Panc1 (cell line): ENCODE results near the gene CCS. TPM values are rescaled to one million over a fixed set of nuclear protein-coding genes. Genes with fewer than 3 reads are reported as not detected.

Experiments
- ATAC-seq: fragments of 200-7000 bp; cut with Tn5 transposase; 2 replicates; pipeline ENCODE4 v1.9.1; 2020; ENCODE audit warnings: mild to moderate bottlenecking, moderate library complexity
- BruUV-seq: library from RNA; stranded (reverse); fragments of 400-500 nt; replicated peaks from 2 replicates; lab custom pipeline; 2021; lab: Mats Ljungman, UMichigan
- CTCF ChIA-PET: fragments of 300-600 bp; sonication (Branson Sonifier 250); formaldehyde crosslinking; loops from one replicate; lab custom pipeline; 2022; ENCODE audit warnings: antibody characterized with exemption; lab: Charles Lee
- POLR2A ChIA-PET: fragments of 300-600 bp; sonication (Branson Sonifier 250); formaldehyde crosslinking; loops from one replicate; lab custom pipeline; 2022; ENCODE audit warnings: antibody characterized with exemption; lab: Charles Lee
- DNase-seq: peaks from one replicate; pipeline ENCODE4 v3.0.0-alpha.2; 2010; ENCODE audit warnings: low read depth, low spot score
- H3K27ac ChIP-seq: 2 replicates; pipeline ENCODE4 v1.5.1; 2011; ENCODE audit warnings: mild to moderate bottlenecking, low read length, inconsistent platforms
- H3K27me3 ChIP-seq: fragments of 200-500 bp; sonication (Bioruptor generic); 2 replicates; pipeline ENCODE4 v1.6.0; 2014; ENCODE audit warnings: low read length, inconsistent platforms; ENCODE audit not compliant: control insufficient read depth, insufficient read depth
- H3K36me3 ChIP-seq: fragments of 200-500 bp; sonication (Bioruptor generic); 2 replicates; pipeline ENCODE4 v1.5.1; 2014; ENCODE audit warnings: inconsistent platforms, mild to moderate bottlenecking, low read length, moderate library complexity; ENCODE audit not compliant: control insufficient read depth, insufficient read depth
- H3K4me1 ChIP-seq: 2 replicates; pipeline ENCODE4 v1.5.1; 2011; ENCODE audit warnings: inconsistent platforms, mild to moderate bottlenecking, low read length, moderate library complexity; ENCODE audit not compliant: control insufficient read depth, insufficient read depth
- H3K4me3 ChIP-seq, 2 experiments: 2 replicates each; pipeline ENCODE4 v1.5.1; 2011 to 2012; ENCODE audit warnings: low read depth in 2 of 2, low read length in 2 of 2, mild to moderate bottlenecking in 2 of 2, inconsistent platforms in 1 of 2, moderate library complexity in 1 of 2
- H3K9me3 ChIP-seq: fragments of 200-500 bp; sonication (Bioruptor generic); 2 replicates; pipeline ENCODE4 v1.5.1; 2014; ENCODE audit warnings: low read depth, mild to moderate bottlenecking, inconsistent platforms, low read length, moderate library complexity; ENCODE audit not compliant: control insufficient read depth, insufficient read depth
- POLR2AphosphoS5 ChIP-seq: IDR thresholded peaks from 2 replicates; pipeline ENCODE4 v1.6.1; 2012; ENCODE audit warnings: mild to moderate bottlenecking, low read depth, low read length, moderate library complexity
- SIN3A ChIP-seq: IDR thresholded peaks from 2 replicates; pipeline ENCODE4 v1.6.1; 2012; ENCODE audit warnings: low read depth, mild to moderate bottlenecking, low read length, moderate library complexity, borderline replicate concordance; ENCODE audit not compliant: insufficient read depth
- TCF7L2 ChIP-seq: IDR thresholded peaks from 2 replicates; pipeline ENCODE4 v1.6.1; 2011; ENCODE audit warnings: mild to moderate bottlenecking, low read depth, low read length, inconsistent platforms
- in situ Hi-C: cut with HindIII; loops from 2 replicates; pipeline ENCODE4 v1.10.0; 2016; ENCODE audit warnings: low sequenced_read_pairs, low pct_unique_long_range_greater_than_20kb
- intact Hi-C: fragments of 100-400 bp; cut with micrococcal nuclease; formaldehyde crosslinking; loops from one replicate; pipeline ENCODE4 v1.10.0; 2022; ENCODE audit not compliant: unreplicated experiment
- total RNA-seq: library from RNA; stranded (reverse); gene quantifications from one replicate; pipeline ENCODE4 v1.2.1, GENCODE V29; 2021; ENCODE audit not compliant: unreplicated experiment
- TF ChIP-seq, protein P1 (sequence below), 2 experiments: IDR thresholded peaks; 2 replicates each; pipeline ENCODE4 v1.6.1; 2011 to 2012; ENCODE audit warnings: low read depth in 2 of 2, control low read depth in 1 of 2, low read length in 1 of 2, mild to moderate bottlenecking in 1 of 2, moderate library complexity in 1 of 2; ENCODE audit not compliant: insufficient read depth in 1 of 2
- TF ChIP-seq, protein P2 (sequence below): fragments of 450-650 bp; IDR thresholded peaks from 2 replicates; pipeline ENCODE4 v1.5.1; 2017; ENCODE audit warnings: mild to moderate bottlenecking

Gene CCS
- total RNA-seq, 1 experiment from 2014 or later: 55.3 TPM

DNA sequence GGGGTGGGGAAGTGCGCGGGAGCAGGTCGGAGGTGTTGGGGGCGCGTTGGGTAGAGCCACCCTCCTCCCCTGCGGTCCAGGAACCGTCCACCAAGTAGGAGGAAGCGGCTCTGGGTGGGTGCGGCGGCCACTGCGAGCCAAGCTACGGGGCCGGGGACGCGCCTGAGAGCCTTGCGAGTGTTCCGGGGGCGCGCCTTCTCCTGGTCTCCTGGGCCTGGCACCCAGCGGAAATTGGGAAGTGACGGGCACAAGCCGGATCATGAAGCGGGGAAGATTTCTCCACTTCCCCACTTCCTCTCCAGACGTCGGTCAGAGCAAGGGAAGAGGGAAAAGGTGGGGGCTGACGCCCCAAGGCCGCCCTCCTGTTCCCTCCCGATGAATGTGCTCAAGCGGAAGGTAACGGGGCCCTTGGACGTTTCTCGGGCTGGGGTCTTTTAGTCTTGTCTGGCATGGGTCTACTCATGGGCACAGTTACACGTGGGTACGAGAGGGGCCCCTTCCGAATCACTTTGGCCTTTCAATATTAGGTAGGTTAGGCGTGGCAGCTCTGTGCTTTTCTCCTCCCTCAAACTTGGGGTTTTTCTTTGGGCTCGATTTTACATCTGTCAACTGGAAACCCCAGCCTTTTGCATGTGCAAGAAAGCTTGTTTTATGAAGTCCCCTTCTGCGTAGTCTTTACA is 24.3 kb downstream of the CCS start:
- ChIA-PET POLR2A (interaction anchor here (0.6 to 2.6 kb wide), 6 partner anchors 11 to 227 kb away, joined by 3 to 13 read pairs (median 4); partner anchors contain the start of gene RBM4), CTCF (interaction anchor here (0.6 kb wide), 1 partner anchor 61 kb away, joined by 3 read pairs; no protein-coding TSS in a partner anchor)
- DNase-seq: no peak
- Histone ChIP-seq H3K4me1 (peaks cover 23% of the 10 kb centered on the region), H3K4me3 (peak overlapping the region; percentile 84 to 99), H3K27ac (peak overlapping the region; percentile 96), H3K36me3 (peaks cover 6% of the 10 kb centered on the region), H3K9me3 (no peaks in the 10 kb centered on the region), H3K27me3 (no peaks in the 10 kb centered on the region)
- no TSS peak for BruUV-seq
- in situ Hi-C loops: no loop called here
- ATAC-seq: peak; percentile 23
- no peak for TF ChIP-seq POLR2AphosphoS5
- TF ChIP-seq, protein P1, sequence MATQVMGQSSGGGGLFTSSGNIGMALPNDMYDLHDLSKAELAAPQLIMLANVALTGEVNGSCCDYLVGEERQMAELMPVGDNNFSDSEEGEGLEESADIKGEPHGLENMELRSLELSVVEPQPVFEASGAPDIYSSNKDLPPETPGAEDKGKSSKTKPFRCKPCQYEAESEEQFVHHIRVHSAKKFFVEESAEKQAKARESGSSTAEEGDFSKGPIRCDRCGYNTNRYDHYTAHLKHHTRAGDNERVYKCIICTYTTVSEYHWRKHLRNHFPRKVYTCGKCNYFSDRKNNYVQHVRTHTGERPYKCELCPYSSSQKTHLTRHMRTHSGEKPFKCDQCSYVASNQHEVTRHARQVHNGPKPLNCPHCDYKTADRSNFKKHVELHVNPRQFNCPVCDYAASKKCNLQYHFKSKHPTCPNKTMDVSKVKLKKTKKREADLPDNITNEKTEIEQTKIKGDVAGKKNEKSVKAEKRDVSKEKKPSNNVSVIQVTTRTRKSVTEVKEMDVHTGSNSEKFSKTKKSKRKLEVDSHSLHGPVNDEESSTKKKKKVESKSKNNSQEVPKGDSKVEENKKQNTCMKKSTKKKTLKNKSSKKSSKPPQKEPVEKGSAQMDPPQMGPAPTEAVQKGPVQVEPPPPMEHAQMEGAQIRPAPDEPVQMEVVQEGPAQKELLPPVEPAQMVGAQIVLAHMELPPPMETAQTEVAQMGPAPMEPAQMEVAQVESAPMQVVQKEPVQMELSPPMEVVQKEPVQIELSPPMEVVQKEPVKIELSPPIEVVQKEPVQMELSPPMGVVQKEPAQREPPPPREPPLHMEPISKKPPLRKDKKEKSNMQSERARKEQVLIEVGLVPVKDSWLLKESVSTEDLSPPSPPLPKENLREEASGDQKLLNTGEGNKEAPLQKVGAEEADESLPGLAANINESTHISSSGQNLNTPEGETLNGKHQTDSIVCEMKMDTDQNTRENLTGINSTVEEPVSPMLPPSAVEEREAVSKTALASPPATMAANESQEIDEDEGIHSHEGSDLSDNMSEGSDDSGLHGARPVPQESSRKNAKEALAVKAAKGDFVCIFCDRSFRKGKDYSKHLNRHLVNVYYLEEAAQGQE (IDR thresholded peaks at IDR 0.05; ENCODE audit: insufficient read depth in 1 of 2, low read depth in 2 of 2, low read length in 1 of 2): no peak
- TF ChIP-seq TCF7L2: no peak
- TF ChIP-seq, protein P2, sequence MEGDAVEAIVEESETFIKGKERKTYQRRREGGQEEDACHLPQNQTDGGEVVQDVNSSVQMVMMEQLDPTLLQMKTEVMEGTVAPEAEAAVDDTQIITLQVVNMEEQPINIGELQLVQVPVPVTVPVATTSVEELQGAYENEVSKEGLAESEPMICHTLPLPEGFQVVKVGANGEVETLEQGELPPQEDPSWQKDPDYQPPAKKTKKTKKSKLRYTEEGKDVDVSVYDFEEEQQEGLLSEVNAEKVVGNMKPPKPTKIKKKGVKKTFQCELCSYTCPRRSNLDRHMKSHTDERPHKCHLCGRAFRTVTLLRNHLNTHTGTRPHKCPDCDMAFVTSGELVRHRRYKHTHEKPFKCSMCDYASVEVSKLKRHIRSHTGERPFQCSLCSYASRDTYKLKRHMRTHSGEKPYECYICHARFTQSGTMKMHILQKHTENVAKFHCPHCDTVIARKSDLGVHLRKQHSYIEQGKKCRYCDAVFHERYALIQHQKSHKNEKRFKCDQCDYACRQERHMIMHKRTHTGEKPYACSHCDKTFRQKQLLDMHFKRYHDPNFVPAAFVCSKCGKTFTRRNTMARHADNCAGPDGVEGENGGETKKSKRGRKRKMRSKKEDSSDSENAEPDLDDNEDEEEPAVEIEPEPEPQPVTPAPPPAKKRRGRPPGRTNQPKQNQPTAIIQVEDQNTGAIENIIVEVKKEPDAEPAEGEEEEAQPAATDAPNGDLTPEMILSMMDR: no peak
- TF ChIP-seq SIN3A: no peak
- intact Hi-C loops: no loop called here

DNA sequence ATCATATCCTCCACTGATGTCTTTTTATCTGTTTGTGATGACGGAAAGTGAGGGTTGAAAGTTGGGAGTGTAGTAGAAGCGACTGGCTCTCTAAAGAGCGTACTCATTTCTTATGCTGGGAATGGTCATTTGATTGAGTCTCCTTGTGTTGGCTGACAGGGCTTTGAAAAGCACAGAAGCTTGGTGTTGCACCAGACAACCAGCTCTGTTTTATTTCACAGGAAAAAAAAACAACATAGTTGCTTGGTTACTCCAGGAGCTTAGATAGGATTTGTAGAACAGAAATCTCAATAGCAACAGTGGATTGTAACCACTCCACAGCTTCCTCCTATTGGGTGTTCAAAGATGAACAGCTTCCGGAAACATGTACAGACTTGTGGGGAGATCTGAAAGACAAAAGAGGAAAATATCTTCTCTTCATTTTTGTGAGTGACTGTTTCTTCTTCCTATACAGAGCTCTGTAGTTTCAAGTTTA is 26.1 kb downstream of the CCS start:
- peaks cover 15% of the 10 kb centered on the region for H3K36me3 ChIP-seq
- H3K4me1 ChIP-seq: peaks cover 30% of the 10 kb centered on the region
- DNase-seq (no peak), ATAC-seq (no peak)
- intact Hi-C loops: no loop called here
- POLR2A ChIA-PET: interaction anchor here (0.6 to 1.3 kb wide), 3 partner anchors 19 to 61 kb away, joined by 3 to 7 read pairs (median 5); partner anchors contain the start of gene RBM4
- BruUV-seq: no TSS peak
- H3K27ac ChIP-seq: peak overlapping the region; percentile 34
- peak overlapping the region; percentile 84 to 99 for H3K4me3 ChIP-seq
- no peaks in the 10 kb centered on the region for H3K27me3 ChIP-seq
- H3K9me3 ChIP-seq: no peaks in the 10 kb centered on the region
- in situ Hi-C loops: no loop called here
- TF ChIP-seq, protein P2: no peak
- TF ChIP-seq SIN3A (no peak), POLR2AphosphoS5 (no peak), TCF7L2 (no peak)
- TF ChIP-seq, protein P1 (IDR thresholded peaks at IDR 0.05; ENCODE audit: insufficient read depth in 1 of 2, low read depth in 2 of 2, low read length in 1 of 2): no peak
- CTCF ChIA-PET: interaction anchor here (0.7 to 0.9 kb wide), 2 partner anchors 40 to 72 kb away, joined by 3 to 5 read pairs; no protein-coding TSS in a partner anchor
